Activated CD4-positive, alpha-beta T cell treated with anti-CD3 and anti-CD28 coated beads, Interleukin-2, amount 10 ng/mL, durations not matched to agents 7 days and 5 days (primary cell): ENCODE measurements around the gene TAS2R41. TPM values are rescaled to one million over a fixed set of nuclear protein-coding genes. Genes with fewer than 3 reads are reported as not detected.
"Not testable (repeated sequence)": the region's sequence is repeated elsewhere in the genome, so short reads cannot be mapped to it uniquely, and the experiment has no call there.

Source experiments
- CTCF ChIA-PET: fragments of 350-600 bp; sonication (Branson Sonifier 250); formaldehyde crosslinking; loops from one replicate; lab custom pipeline; 2021; ENCODE audit warnings: antibody characterized with exemption; lab: Charles Lee
- POLR2A ChIA-PET: fragments of 350-600 bp; sonication (Branson Sonifier 250); formaldehyde crosslinking; loops from one replicate; lab custom pipeline; 2021; ENCODE audit warnings: antibody characterized with exemption; lab: Charles Lee
- DNase-seq: peaks from one replicate; pipeline ENCODE4 v3.0.0-alpha.2; 2020
- H3K27ac Mint-ChIP-seq: one replicate; pipeline ENCODE4 v1.8.0; 2021; ENCODE audit warnings: mild to moderate bottlenecking, moderate library complexity, mixed read lengths
- H3K27me3 Mint-ChIP-seq: one replicate; pipeline ENCODE4 v1.8.0; 2021; ENCODE audit warnings: mixed read lengths
- H3K36me3 Mint-ChIP-seq: one replicate; pipeline ENCODE4 v1.8.0; 2021; ENCODE audit warnings: low read depth, mixed read lengths
- H3K4me1 Mint-ChIP-seq: one replicate; pipeline ENCODE4 v1.8.0; 2021; ENCODE audit warnings: mixed read lengths
- H3K4me3 Mint-ChIP-seq: one replicate; pipeline ENCODE4 v1.8.0; 2021; ENCODE audit warnings: mild to moderate bottlenecking, moderate library complexity, mixed read lengths
- H3K9me3 Mint-ChIP-seq: one replicate; pipeline ENCODE4 v1.8.0; 2021; ENCODE audit warnings: mixed read lengths
- total RNA-seq, 2 experiments: library from RNA; stranded (reverse); gene quantifications; one replicate each; pipeline ENCODE4 v1.2.3, GENCODE V29; 2021

The TAS2R41 gene
- total RNA-seq, 2 experiments from 2014 or later, result 0.29 TPM; not detected in 1

- no peak for DNase-seq
- no peak overlapping the region for H3K27ac Mint-ChIP-seq
- H3K36me3 Mint-ChIP-seq, result no peaks in the 10 kb centered on the region
- H3K4me1 Mint-ChIP-seq, result no peaks in the 10 kb centered on the region
- no peaks in the 10 kb centered on the region for H3K27me3 Mint-ChIP-seq
- ChIA-PET POLR2A (no interaction called here), CTCF (interaction anchor here (1.2 kb wide), 1 partner anchor 20 kb away, joined by 3 read pairs; no protein-coding TSS in a partner anchor)
- peaks cover 5% of the 10 kb centered on the region for H3K9me3 Mint-ChIP-seq
- no peak overlapping the region for H3K4me3 Mint-ChIP-seq
Measured at GRCh38 chr7:143460271-143460979, 17.2 kb upstream of the TAS2R41 start.

- POLR2A ChIA-PET, result interaction anchor here (0.6 kb wide), 1 partner anchor 438 kb away, joined by 3 read pairs; no protein-coding TSS in a partner anchor
- no peak for DNase-seq
- H3K27ac Mint-ChIP-seq, result no peak overlapping the region
- H3K9me3 Mint-ChIP-seq, result peaks cover 5% of the 10 kb centered on the region
- no peaks in the 10 kb centered on the region for H3K4me1 Mint-ChIP-seq
- no peak overlapping the region for H3K4me3 Mint-ChIP-seq
- H3K27me3 Mint-ChIP-seq, result no peaks in the 10 kb centered on the region
- CTCF ChIA-PET, result no interaction called here
- no peaks in the 10 kb centered on the region for H3K36me3 Mint-ChIP-seq
Measured at GRCh38 chr7:143462045-143462444, 15.6 kb upstream of the TAS2R41 start.

GRCh38 chr7:143463556-143463955 is 14.1 kb upstream of the TAS2R41 start:
- Mint-ChIP-seq H3K9me3 (peaks cover 5% of the 10 kb centered on the region), H3K4me1 (no peaks in the 10 kb centered on the region), H3K4me3 (no peak overlapping the region), H3K27ac (no peak overlapping the region), H3K27me3 (no peaks in the 10 kb centered on the region), H3K36me3 (no peaks in the 10 kb centered on the region)
- POLR2A ChIA-PET, result no interaction called here
- CTCF ChIA-PET, result no interaction called here
- DNase-seq, result no peak

GRCh38 chr7:143463957-143464356 is 13.7 kb upstream of the TAS2R41 start:
- CTCF ChIA-PET, result no interaction called here
- DNase-seq, result no peak
- H3K4me3 Mint-ChIP-seq, result no peak overlapping the region
- H3K9me3 Mint-ChIP-seq, result peaks cover 5% of the 10 kb centered on the region
- POLR2A ChIA-PET, result no interaction called here
- no peaks in the 10 kb centered on the region for H3K4me1 Mint-ChIP-seq
- H3K36me3 Mint-ChIP-seq, result no peaks in the 10 kb centered on the region
- H3K27me3 Mint-ChIP-seq, result no peaks in the 10 kb centered on the region
- H3K27ac Mint-ChIP-seq, result no peak overlapping the region

GRCh38 chr7:143467724-143468123 is 9.9 kb upstream of the TAS2R41 start:
- Mint-ChIP-seq H3K9me3 (peaks cover 11% of the 10 kb centered on the region), H3K4me3 (no peak overlapping the region), H3K4me1 (no peaks in the 10 kb centered on the region), H3K36me3 (no peaks in the 10 kb centered on the region), H3K27me3 (no peaks in the 10 kb centered on the region), H3K27ac (no peak overlapping the region)
- ChIA-PET POLR2A (no interaction called here), CTCF (no interaction called here)
- DNase-seq, result no peak

- CTCF ChIA-PET, result interaction anchor here (0.6 kb wide), 1 partner anchor 258 kb away, joined by 3 read pairs; no protein-coding TSS in a partner anchor
- POLR2A ChIA-PET, H3K27me3 Mint-ChIP-seq, H3K9me3 Mint-ChIP-seq, H3K4me3 Mint-ChIP-seq, H3K4me1 Mint-ChIP-seq, H3K36me3 Mint-ChIP-seq, DNase-seq, H3K27ac Mint-ChIP-seq: not testable (repeated sequence)
Measured at GRCh38 chr7:143472071-143472689, 5.5 kb upstream of the TAS2R41 start.

- POLR2A ChIA-PET, result no interaction called here
- H3K27ac Mint-ChIP-seq, result no peak overlapping the region
- CTCF ChIA-PET, result interaction anchor here (0.6 kb wide), 1 partner anchor 116 kb away, joined by 3 read pairs; no protein-coding TSS in a partner anchor
- no peaks in the 10 kb centered on the region for H3K27me3 Mint-ChIP-seq
- no peak for DNase-seq
- H3K4me1 Mint-ChIP-seq, result peaks cover 3% of the 10 kb centered on the region
- H3K36me3 Mint-ChIP-seq, result no peaks in the 10 kb centered on the region
- no peaks in the 10 kb centered on the region for H3K9me3 Mint-ChIP-seq
- no peak overlapping the region for H3K4me3 Mint-ChIP-seq
Measured at GRCh38 chr7:143479055-143479766, 1.5 kb downstream of the TAS2R41 start.

GRCh38 chr7:143480501-143480900 is 2.8 kb downstream of the TAS2R41 start:
- Mint-ChIP-seq H3K36me3 (no peaks in the 10 kb centered on the region), H3K27me3 (no peaks in the 10 kb centered on the region), H3K9me3 (no peaks in the 10 kb centered on the region), H3K27ac (no peak overlapping the region), H3K4me3 (no peak overlapping the region), H3K4me1 (peaks cover 3% of the 10 kb centered on the region)
- no peak for DNase-seq
- ChIA-PET CTCF (interaction anchor here (0.8 to 0.9 kb wide), 2 partner anchors 9 to 19 kb away, joined by 3 read pairs; no protein-coding TSS in a partner anchor), POLR2A (no interaction called here)

- H3K4me1 Mint-ChIP-seq, result peaks cover 3% of the 10 kb centered on the region
Measured at GRCh38 chr7:143484119-143484518, 6.4 kb downstream of the TAS2R41 start.

GRCh38 chr7:143485094-143485493 is 7.4 kb downstream of the TAS2R41 start:
- ChIA-PET POLR2A (no interaction called here), CTCF (interaction anchor here (0.6 kb wide), 1 partner anchor 135 kb away, joined by 4 read pairs; no protein-coding TSS in a partner anchor)
- peaks cover 3% of the 10 kb centered on the region for H3K4me1 Mint-ChIP-seq
- no peak overlapping the region for H3K27ac Mint-ChIP-seq
- no peaks in the 10 kb centered on the region for H3K27me3 Mint-ChIP-seq
- H3K4me3 Mint-ChIP-seq, result no peak overlapping the region
- no peaks in the 10 kb centered on the region for H3K36me3 Mint-ChIP-seq
- H3K9me3 Mint-ChIP-seq, result no peaks in the 10 kb centered on the region
- no peak for DNase-seq

More at GRCh38 chr7:143484119-143484518, 6.4 kb downstream of the TAS2R41 start:
- no peak overlapping the region for H3K4me3 Mint-ChIP-seq
- H3K9me3 Mint-ChIP-seq, result no peaks in the 10 kb centered on the region
- H3K36me3 Mint-ChIP-seq, result no peaks in the 10 kb centered on the region
- H3K27ac Mint-ChIP-seq, result no peak overlapping the region
- CTCF ChIA-PET, result no interaction called here
- POLR2A ChIA-PET, result interaction anchor here (0.6 kb wide), 1 partner anchor 533 kb away, joined by 3 read pairs; no protein-coding TSS in a partner anchor
- no peak for DNase-seq
- H3K27me3 Mint-ChIP-seq, result no peaks in the 10 kb centered on the region

- Mint-ChIP-seq H3K27me3 (no peaks in the 10 kb centered on the region), H3K9me3 (no peaks in the 10 kb centered on the region), H3K27ac (no peak overlapping the region), H3K36me3 (no peaks in the 10 kb centered on the region), H3K4me1 (peaks cover 3% of the 10 kb centered on the region), H3K4me3 (no peak overlapping the region)
- ChIA-PET CTCF (no interaction called here), POLR2A (no interaction called here)
- DNase-seq, result no peak
Measured at GRCh38 chr7:143485500-143485899, 7.8 kb downstream of the TAS2R41 start.

- H3K36me3 Mint-ChIP-seq, H3K4me1 Mint-ChIP-seq, POLR2A ChIA-PET, H3K4me3 Mint-ChIP-seq, DNase-seq, H3K27ac Mint-ChIP-seq, H3K9me3 Mint-ChIP-seq, H3K27me3 Mint-ChIP-seq: not testable (repeated sequence)
- CTCF ChIA-PET, result interaction anchor here (1.0 kb wide), 1 partner anchor 9 kb away, joined by 3 read pairs; the partner anchor contains the start of gene TAS2R41
Measured at GRCh38 chr7:143486266-143486665, 8.6 kb downstream of the TAS2R41 start.
